ENCODE data around the gene ANKRD28.

GRCh38 chr3:15847239-15847638 is 49.5 kb upstream of the ANKRD28 start:
- TF ChIP-seq BHLHE40 (IDR thresholded peaks at IDR 0.05; ENCODE audit: borderline replicate concordance) (no peak), NFRKB (IDR thresholded peaks at IDR 0.05) (no peak), L3MBTL2 (conservative IDR thresholded peaks at IDR 0.05) (no peak), ARNT (IDR thresholded peaks at IDR 0.05) (no peak)

All from HEK293T (cell line).